Neural cell (in vitro differentiated cells): ENCODE results near the gene TBPL2.

Experiments
- EP300 ChIP-seq: fragments of 450-650 bp; conservative IDR thresholded peaks from 2 replicates; pipeline ENCODE4 v1.6.1; 2014; ENCODE audit warnings: antibody characterized with exemption, mild to moderate bottlenecking, moderate library complexity; ENCODE audit not compliant: poor library complexity, severe bottlenecking
- EZH2 ChIP-seq: fragments of 200-600, 300-800 bp; shearing (Covaris generic), sonication (generic); IDR thresholded peaks from 2 replicates; pipeline ENCODE4 v1.6.1; 2014; ENCODE audit warnings: antibody characterized with exemption, low read length, borderline replicate concordance, mild to moderate bottlenecking; ENCODE audit not compliant: insufficient read depth, poor library complexity, severe bottlenecking
- MXI1 ChIP-seq: fragments of 450-650 bp; conservative IDR thresholded peaks from 2 replicates; pipeline ENCODE4 v1.6.1; 2014; ENCODE audit warnings: antibody characterized with exemption, mild to moderate bottlenecking; ENCODE audit not compliant: poor library complexity, severe bottlenecking
- POLR2AphosphoS5 ChIP-seq: IDR thresholded peaks from 2 replicates; pipeline ENCODE4 v1.6.1; 2012
- RAD21 ChIP-seq: fragments of 450-650 bp; conservative IDR thresholded peaks from 2 replicates; pipeline ENCODE4 v1.6.1; 2014; ENCODE audit warnings: antibody characterized with exemption, mild to moderate bottlenecking, moderate library complexity
- TAF1 ChIP-seq: IDR thresholded peaks from 2 replicates; pipeline ENCODE4 v1.6.1; 2012; ENCODE audit warnings: low read depth
- TF ChIP-seq, protein P1 (sequence below): fragments of 450-650 bp; IDR thresholded peaks from 2 replicates; pipeline ENCODE4 v1.5.1; 2014; ENCODE audit warnings: antibody characterized with exemption, mild to moderate bottlenecking, moderate library complexity; ENCODE audit not compliant: poor library complexity, severe bottlenecking
- TF ChIP-seq, protein P2 (sequence below): IDR thresholded peaks from 2 replicates; pipeline ENCODE4 v1.6.1; 2012; ENCODE audit warnings: borderline replicate concordance

DNA sequence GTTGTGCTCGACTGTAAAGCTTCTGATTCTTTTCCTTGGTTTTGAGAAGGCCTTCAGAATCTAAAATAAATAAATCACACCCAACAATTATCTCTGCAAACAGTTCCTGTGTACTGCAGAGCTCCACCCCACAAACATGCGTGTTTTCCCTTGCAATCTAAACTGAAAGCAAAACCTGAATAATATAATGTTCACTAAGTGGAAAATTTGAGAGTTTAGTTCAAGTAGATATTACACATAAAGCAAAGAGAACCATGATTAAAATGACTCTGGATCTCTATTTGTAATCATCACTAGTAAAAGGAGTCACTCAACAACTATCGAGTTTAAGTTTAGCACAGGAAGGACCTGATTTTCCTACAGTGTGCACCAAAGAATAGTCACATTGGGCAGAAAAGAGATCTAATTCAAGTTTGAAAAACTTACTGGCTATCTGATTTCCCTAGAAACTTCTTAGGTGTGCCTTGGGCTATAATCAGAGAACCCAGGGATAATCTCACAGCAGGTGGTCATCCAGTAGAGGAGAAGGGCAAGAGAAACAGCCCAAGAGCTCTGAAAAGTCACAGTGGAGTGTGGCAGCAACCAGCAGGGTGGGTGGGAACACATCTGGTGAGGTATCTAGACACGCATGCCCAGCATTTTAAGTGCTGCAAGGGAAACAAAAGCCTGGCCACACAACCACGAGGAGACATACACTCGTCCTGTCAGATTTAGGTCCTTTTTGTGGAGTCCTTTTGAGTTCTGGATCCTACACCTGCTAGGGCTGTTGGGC, 54.2 kb downstream of the TBPL2 start:
- TF ChIP-seq EP300 = no peak
- TF ChIP-seq, protein P1, sequence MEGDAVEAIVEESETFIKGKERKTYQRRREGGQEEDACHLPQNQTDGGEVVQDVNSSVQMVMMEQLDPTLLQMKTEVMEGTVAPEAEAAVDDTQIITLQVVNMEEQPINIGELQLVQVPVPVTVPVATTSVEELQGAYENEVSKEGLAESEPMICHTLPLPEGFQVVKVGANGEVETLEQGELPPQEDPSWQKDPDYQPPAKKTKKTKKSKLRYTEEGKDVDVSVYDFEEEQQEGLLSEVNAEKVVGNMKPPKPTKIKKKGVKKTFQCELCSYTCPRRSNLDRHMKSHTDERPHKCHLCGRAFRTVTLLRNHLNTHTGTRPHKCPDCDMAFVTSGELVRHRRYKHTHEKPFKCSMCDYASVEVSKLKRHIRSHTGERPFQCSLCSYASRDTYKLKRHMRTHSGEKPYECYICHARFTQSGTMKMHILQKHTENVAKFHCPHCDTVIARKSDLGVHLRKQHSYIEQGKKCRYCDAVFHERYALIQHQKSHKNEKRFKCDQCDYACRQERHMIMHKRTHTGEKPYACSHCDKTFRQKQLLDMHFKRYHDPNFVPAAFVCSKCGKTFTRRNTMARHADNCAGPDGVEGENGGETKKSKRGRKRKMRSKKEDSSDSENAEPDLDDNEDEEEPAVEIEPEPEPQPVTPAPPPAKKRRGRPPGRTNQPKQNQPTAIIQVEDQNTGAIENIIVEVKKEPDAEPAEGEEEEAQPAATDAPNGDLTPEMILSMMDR = no peak
- TF ChIP-seq EZH2 = no peak
- TF ChIP-seq POLR2AphosphoS5 = no peak
- no peak for TF ChIP-seq MXI1
- TF ChIP-seq, protein P2, sequence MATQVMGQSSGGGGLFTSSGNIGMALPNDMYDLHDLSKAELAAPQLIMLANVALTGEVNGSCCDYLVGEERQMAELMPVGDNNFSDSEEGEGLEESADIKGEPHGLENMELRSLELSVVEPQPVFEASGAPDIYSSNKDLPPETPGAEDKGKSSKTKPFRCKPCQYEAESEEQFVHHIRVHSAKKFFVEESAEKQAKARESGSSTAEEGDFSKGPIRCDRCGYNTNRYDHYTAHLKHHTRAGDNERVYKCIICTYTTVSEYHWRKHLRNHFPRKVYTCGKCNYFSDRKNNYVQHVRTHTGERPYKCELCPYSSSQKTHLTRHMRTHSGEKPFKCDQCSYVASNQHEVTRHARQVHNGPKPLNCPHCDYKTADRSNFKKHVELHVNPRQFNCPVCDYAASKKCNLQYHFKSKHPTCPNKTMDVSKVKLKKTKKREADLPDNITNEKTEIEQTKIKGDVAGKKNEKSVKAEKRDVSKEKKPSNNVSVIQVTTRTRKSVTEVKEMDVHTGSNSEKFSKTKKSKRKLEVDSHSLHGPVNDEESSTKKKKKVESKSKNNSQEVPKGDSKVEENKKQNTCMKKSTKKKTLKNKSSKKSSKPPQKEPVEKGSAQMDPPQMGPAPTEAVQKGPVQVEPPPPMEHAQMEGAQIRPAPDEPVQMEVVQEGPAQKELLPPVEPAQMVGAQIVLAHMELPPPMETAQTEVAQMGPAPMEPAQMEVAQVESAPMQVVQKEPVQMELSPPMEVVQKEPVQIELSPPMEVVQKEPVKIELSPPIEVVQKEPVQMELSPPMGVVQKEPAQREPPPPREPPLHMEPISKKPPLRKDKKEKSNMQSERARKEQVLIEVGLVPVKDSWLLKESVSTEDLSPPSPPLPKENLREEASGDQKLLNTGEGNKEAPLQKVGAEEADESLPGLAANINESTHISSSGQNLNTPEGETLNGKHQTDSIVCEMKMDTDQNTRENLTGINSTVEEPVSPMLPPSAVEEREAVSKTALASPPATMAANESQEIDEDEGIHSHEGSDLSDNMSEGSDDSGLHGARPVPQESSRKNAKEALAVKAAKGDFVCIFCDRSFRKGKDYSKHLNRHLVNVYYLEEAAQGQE = no peak
- TF ChIP-seq RAD21 = no peak
- TF ChIP-seq TAF1 = no peak
